ENCODE data around the gene TTC39B. TPM values are rescaled to one million over a fixed set of nuclear protein-coding genes. Genes with fewer than 3 reads are reported as not detected.

The TTC39B gene
- total and polyA plus RNA-seq, 7 donors = 0.18 to 13.1 (median 1.8) TPM

DNA sequence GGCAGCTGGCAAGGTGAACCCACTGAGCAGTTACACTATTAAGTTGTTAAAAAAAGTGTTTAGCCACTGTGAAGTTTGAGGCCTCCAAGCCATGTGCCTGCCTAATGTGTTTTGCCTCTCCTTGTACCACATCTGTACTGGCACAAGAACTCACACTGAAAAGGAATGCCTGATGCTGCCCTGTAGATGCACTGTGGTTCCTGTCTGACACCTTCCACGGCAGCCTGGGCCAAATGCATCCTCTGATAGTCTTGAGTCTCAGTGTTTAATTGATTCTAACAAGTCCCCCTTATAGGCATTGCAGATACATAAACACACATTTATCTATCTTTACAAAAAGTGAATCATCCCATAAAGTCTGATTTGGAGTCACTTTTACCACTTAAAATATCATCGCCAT is 169.9 kb downstream of the TTC39B start:
- TF ChIP-seq, protein P1, sequence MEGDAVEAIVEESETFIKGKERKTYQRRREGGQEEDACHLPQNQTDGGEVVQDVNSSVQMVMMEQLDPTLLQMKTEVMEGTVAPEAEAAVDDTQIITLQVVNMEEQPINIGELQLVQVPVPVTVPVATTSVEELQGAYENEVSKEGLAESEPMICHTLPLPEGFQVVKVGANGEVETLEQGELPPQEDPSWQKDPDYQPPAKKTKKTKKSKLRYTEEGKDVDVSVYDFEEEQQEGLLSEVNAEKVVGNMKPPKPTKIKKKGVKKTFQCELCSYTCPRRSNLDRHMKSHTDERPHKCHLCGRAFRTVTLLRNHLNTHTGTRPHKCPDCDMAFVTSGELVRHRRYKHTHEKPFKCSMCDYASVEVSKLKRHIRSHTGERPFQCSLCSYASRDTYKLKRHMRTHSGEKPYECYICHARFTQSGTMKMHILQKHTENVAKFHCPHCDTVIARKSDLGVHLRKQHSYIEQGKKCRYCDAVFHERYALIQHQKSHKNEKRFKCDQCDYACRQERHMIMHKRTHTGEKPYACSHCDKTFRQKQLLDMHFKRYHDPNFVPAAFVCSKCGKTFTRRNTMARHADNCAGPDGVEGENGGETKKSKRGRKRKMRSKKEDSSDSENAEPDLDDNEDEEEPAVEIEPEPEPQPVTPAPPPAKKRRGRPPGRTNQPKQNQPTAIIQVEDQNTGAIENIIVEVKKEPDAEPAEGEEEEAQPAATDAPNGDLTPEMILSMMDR (IDR thresholded peaks at IDR 0.05) = no peak
- H3K36me3 ChIP-seq (ENCODE audit: insufficient read depth in 1 of 2, low read depth in 1 of 2) = no peaks in the 10 kb centered on the region
- no peak overlapping the region for H3K27ac ChIP-seq
- H3K4me3 ChIP-seq = no peak overlapping the region
- WGBS, 3 donors = 70 to 75% (median 72%) methylated on average over 2 of the region's 2 CpGs
- H3K9me3 ChIP-seq = no peaks in the 10 kb centered on the region
- ATAC-seq = no peak
- no peaks in the 10 kb centered on the region for H3K4me1 ChIP-seq
- no peak for DNase-seq
- intact Hi-C loops (cut with DNase I) = loop anchor here in 1 of 2 donors (10.0 kb wide), 1 partner anchor 522 kb away; no protein-coding TSS in a partner anchor
- peaks cover 0 to 2% (median 0%) of the 10 kb centered on the region in 3 donors for H3K27me3 ChIP-seq (ENCODE audit: insufficient read depth in 3 of 3, low read length in 2 of 3)

DNA sequence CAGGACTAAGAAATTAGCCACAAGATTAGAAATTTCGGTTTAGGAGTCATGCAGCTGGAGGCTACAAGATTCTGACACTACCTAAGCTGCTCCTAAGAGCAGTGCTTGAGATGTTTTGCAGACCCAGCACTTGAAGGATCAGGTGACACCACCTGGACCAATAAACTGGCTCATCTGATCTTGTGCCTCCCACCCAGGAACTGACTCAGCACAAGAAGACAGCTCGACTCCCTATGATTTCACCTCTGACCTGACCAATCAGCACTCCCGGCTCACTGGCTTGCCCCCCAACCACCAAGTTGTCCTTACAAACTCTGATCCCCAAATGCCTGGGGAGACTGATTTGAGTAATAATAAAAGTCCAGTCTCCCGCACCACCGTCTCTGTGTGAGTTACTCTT is 170.4 kb downstream of the TTC39B start:
- no peak for DNase-seq
- WGBS, 3 donors = 74 to 76% (median 74%) methylated on average over 5 of the region's 5 CpGs
- Histone ChIP-seq H3K9me3 (no peaks in the 10 kb centered on the region), H3K27me3 (ENCODE audit: insufficient read depth in 3 of 3, low read length in 2 of 3) (peaks cover 0 to 2% (median 0%) of the 10 kb centered on the region in 3 donors), H3K27ac (no peak overlapping the region), H3K4me3 (no peak overlapping the region), H3K4me1 (no peaks in the 10 kb centered on the region), H3K36me3 (ENCODE audit: insufficient read depth in 1 of 2, low read depth in 1 of 2) (no peaks in the 10 kb centered on the region)
- TF ChIP-seq, protein P1 (IDR thresholded peaks at IDR 0.05) = no peak
- intact Hi-C loops (cut with DNase I) = loop anchor here in 1 of 2 donors (10.0 kb wide), 1 partner anchor 522 kb away; no protein-coding TSS in a partner anchor
- ATAC-seq = no peak

DNA sequence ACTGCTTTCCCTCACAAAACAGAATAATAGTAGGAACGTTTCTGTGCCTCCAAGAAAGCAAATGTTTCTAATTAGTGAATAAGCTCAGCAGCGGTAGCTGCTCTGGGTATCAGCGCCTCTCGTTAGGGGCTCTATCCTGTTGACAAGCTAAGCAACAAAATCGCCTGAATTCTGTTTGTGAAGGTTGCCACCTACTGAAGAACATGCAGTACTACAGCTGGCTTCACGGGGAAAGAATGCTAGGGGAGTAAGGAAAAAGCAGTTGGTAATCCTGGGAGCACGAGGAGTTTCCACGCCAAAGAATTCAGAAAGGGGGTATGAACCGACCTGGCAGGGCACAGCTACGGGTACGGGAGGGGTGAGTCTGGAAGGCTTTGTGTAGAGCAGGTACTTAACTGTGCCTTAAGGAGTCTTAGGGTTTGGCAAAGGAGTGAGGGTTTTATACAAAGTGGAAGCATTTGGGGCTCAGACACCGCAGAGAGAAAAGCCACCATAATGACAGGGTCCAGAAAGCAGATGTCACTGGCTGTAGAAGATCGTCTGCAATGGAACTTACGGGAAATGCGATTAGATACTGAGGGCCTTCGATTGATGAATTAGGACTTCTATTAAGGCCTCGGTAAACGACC is 171.7 kb downstream of the TTC39B start:
- intact Hi-C loops (cut with DNase I) = loop anchor here (1.0 to 10.0 kb wide), 3 partner anchors 30 to 520 kb away; no protein-coding TSS in a partner anchor
- peaks cover 0 to 2% (median 0%) of the 10 kb centered on the region in 3 donors for H3K27me3 ChIP-seq (ENCODE audit: insufficient read depth in 3 of 3, low read length in 2 of 3)
- TF ChIP-seq, protein P1 (IDR thresholded peaks at IDR 0.05) = peak; percentile 91
- H3K4me1 ChIP-seq = no peaks in the 10 kb centered on the region
- H3K4me3 ChIP-seq = peak overlapping the region; percentile 26
- WGBS, 3 donors = 22 to 26% (median 22%) methylated on average over 18 of the region's 18 CpGs
- H3K27ac ChIP-seq = no peak overlapping the region
- H3K9me3 ChIP-seq = no peaks in the 10 kb centered on the region
- ATAC-seq = peak; percentile 87 to 98 (median 91)
- DNase-seq = peak in 1 of 2 donors; percentile 19
- no peaks in the 10 kb centered on the region for H3K36me3 ChIP-seq (ENCODE audit: insufficient read depth in 1 of 2, low read depth in 1 of 2)

DNA sequence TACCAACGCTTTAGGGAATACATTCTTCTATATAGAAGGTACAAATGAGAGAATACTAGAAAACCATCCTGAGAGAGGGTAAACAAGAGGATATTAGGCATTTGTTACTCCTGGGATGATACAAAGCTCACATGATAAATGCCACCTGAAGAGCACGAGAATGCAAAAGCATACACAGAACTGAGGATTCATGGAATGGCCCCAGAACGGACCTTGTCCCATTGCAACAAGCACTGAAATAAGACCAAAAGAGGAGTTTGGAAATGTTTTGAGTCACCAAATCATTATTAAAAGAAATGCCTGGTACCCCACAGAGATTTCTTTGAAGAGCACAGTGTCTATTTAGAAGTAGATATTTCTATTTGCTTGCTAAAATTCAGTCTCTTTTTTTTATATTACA is 173.5 kb downstream of the TTC39B start:
- Histone ChIP-seq H3K27ac (no peak overlapping the region), H3K4me1 (no peaks in the 10 kb centered on the region), H3K27me3 (ENCODE audit: insufficient read depth in 3 of 3, low read length in 2 of 3) (peaks cover 0 to 2% (median 0%) of the 10 kb centered on the region in 3 donors), H3K4me3 (no peak overlapping the region), H3K36me3 (ENCODE audit: insufficient read depth in 1 of 2, low read depth in 1 of 2) (no peaks in the 10 kb centered on the region), H3K9me3 (no peaks in the 10 kb centered on the region)
- DNase-seq = no peak
- WGBS, 3 donors = 79 to 92% (median 82%) methylated on average over 3 of the region's 3 CpGs
- intact Hi-C loops (cut with DNase I) = loop anchor here in 1 of 2 donors (10.0 kb wide), 1 partner anchor 519 kb away; no protein-coding TSS in a partner anchor
- ATAC-seq = no peak
- TF ChIP-seq, protein P1 (IDR thresholded peaks at IDR 0.05) = no peak
